K562 (cell line): ENCODE measurements around the gene DYRK1A. TPM values are rescaled to one million over a fixed set of nuclear protein-coding genes. Genes with fewer than 3 reads are reported as not detected.

Source experiments
- ATF3 ChIP-seq, 2 experiments: fragments of 450-650 bp in 1 of 2; sonication (generic) in 1 of 2; formaldehyde crosslinking in 1 of 2; IDR thresholded peaks in 1 of 2; conservative IDR thresholded peaks in 1 of 2; 2 replicates each; pipeline versions ENCODE4 v1.6.1 to v1.8.1; 2016 to 2023; ENCODE audit warnings: mild to moderate bottlenecking in 2 of 2, moderate library complexity in 2 of 2, inconsistent platforms in 1 of 2, missing genetic modification reagents in 1 of 2
- CBX5 ChIP-seq: IDR thresholded peaks from 2 replicates; pipeline ENCODE4 v1.6.1; 2014; ENCODE audit warnings: low read depth, borderline replicate concordance
- CREB3 ChIP-seq: fragments of 450-650 bp; conservative IDR thresholded peaks from 2 replicates; pipeline ENCODE4 v1.6.1; 2016; ENCODE audit warnings: missing genetic modification characterization, low read depth, mild to moderate bottlenecking, missing compliant biosample characterization, moderate library complexity
- ELF1 ChIP-seq: fragments of 200-800 bp; sonication (Bioruptor generic); IDR thresholded peaks from 2 replicates; pipeline ENCODE4 v1.6.1; 2016; ENCODE audit warnings: missing genetic modification characterization, missing compliant biosample characterization
- HMGXB4 ChIP-seq: sonication (generic); formaldehyde crosslinking; IDR thresholded peaks from 2 replicates; pipeline ENCODE4 v1.8.1; 2023; ENCODE audit warnings: mild to moderate bottlenecking, missing genetic modification reagents
- HOMEZ ChIP-seq: fragments of 250-450 bp; sonication (Bioruptor Pico); IDR thresholded peaks from 2 replicates; pipeline ENCODE4 v1.4.0; 2020; ENCODE audit warnings: mild to moderate bottlenecking, moderate library complexity
- POU5F1 ChIP-seq: fragments of 150-350 bp; IDR thresholded peaks from 2 replicates; pipeline ENCODE4 v1.6.1; 2014; ENCODE audit warnings: borderline replicate concordance, low read length, low read depth, mild to moderate bottlenecking; ENCODE audit not compliant: partially characterized antibody
- RCOR1 ChIP-seq, 2 experiments: IDR thresholded peaks; 2 replicates each; pipeline ENCODE4 v1.6.1; 2012; ENCODE audit warnings: low read depth in 2 of 2, low read length in 2 of 2, borderline replicate concordance in 1 of 2, improper control_type of control experiment in 1 of 2
- TCF7L2 ChIP-seq: fragments of 150-350 bp; IDR thresholded peaks from 2 replicates; pipeline ENCODE4 v1.6.1; 2016; ENCODE audit warnings: low read depth, mild to moderate bottlenecking, low read length, moderate library complexity
- THRA ChIP-seq: fragments of 450-650 bp; IDR thresholded peaks from 2 replicates; pipeline ENCODE4 v1.6.1; 2017; ENCODE audit warnings: mild to moderate bottlenecking, moderate library complexity
- UBTF ChIP-seq, 2 experiments: IDR thresholded peaks; 2 replicates each; pipeline ENCODE4 v1.6.1; 2012; ENCODE audit warnings: improper control_type of control experiment in 2 of 2, low read depth in 2 of 2, low read length in 2 of 2, borderline replicate concordance in 1 of 2
- ZBTB33 ChIP-seq: sonication (generic); formaldehyde crosslinking; IDR thresholded peaks from 2 replicates; pipeline ENCODE4 v1.8.1; 2023; ENCODE audit warnings: mild to moderate bottlenecking, missing genetic modification reagents
- polyA plus RNA-seq, 8 experiments: library from polyadenylated mRNA; depleted of rRNA in 4 of 8; stranded (reverse) in 5 of 8; unstranded in 3 of 8; fragments of >200 nt; fragmentation: Nextera tagmentation in 2 of 8; fragmentation: Illumina TruSeq in 1 of 8; extraction: Ambion mirVana in 2 of 8; extraction: Trizol in 1 of 8; gene quantifications; 2 replicates each; pipeline versions ENCODE4 v1.2.1 to v1.2.3, GENCODE V29; 2011 to 2014; ENCODE audit warnings: inconsistent platforms in 1 of 8, missing spikeins in 1 of 8
- total RNA-seq, 7 experiments: library from RNA; depleted of rRNA in 6 of 7; stranded (reverse); fragments of >200 nt in 6 of 7; fragmentation: Illumina TruSeq in 2 of 7; extraction: Trizol in 2 of 7; gene quantifications; 2 replicates each; pipeline versions ENCODE4 v1.2.1 to v1.2.3, GENCODE V29; 2011 to 2021; ENCODE audit warnings: low replicate concordance in 1 of 7

DYRK1A gene
- total and polyA plus RNA-seq, 9 of the 15 experiments (the other 6 are each of a cell fraction or from before 2014, with no cell fraction given): 3.7 to 64.8 (median 42.3) TPM

- TF ChIP-seq HOMEZ (no peak), ZBTB33 (no peak), ATF3 (IDR thresholded peaks at IDR 0.05) (peak; percentile 73), ATF3 (CRISPR knock-in tag; conservative IDR thresholded peaks at IDR 0.05) (no peak), THRA (no peak), POU5F1 (no peak), TCF7L2 (no peak), ELF1 (peak; percentile 70; the same call in 1 of the 2 replicates), CREB3 (no peak), HMGXB4 (no peak), CBX5 (no peak), RCOR1 (IDR thresholded peaks at IDR 0.05; ENCODE audit: borderline replicate concordance in 1 of 2, low read depth in 2 of 2, low read length in 2 of 2) (peak in 1 of 2 experiments; percentile 37; a peak in 1 of 4 replicates), UBTF (IDR thresholded peaks at IDR 0.05; ENCODE audit: borderline replicate concordance in 1 of 2, low read depth in 2 of 2, low read length in 2 of 2) (no peak)
These were observed 3.8 kb downstream of the DYRK1A start (continued) for GRCh38 chr21:37370152-37371040.
